SK-MEL-5 (cell line): ENCODE data around the gene PPP1R37. TPM values are rescaled to one million over a fixed set of nuclear protein-coding genes. Genes with fewer than 3 reads are reported as not detected.

Experiments used
- DNase-seq: peaks from one replicate; pipeline ENCODE4 v3.0.0-alpha.2; 2016; ENCODE audit warnings: low read depth, low spot score
- in situ Hi-C: cut with HindIII; loops from 2 replicates; pipeline ENCODE4 v1.10.0; 2016; ENCODE audit warnings: low sequenced_read_pairs, high pct_unique_total_duplicates, low pct_unique_long_range_greater_than_20kb
- polyA plus RNA-seq, 2 experiments: library from polyadenylated mRNA; depleted of rRNA; stranded (reverse); fragments of >200 nt; gene quantifications; 2 replicates each; pipeline ENCODE4 v1.2.3, GENCODE V29; 2015
- total RNA-seq: library from RNA; depleted of rRNA; stranded (reverse); fragments of >200 nt; shearing (Covaris generic); gene quantifications from 2 replicates; pipeline ENCODE4 v1.2.3, GENCODE V29; 2014; rRNA removed

The PPP1R37 gene
- total RNA-seq = 41.2 and 46.0 TPM in 2 replicates
- 50.6 and 64.3 TPM in 2 replicates for polyA plus RNA-seq (2015; cell fraction: cytosol; rRNA removed)
- polyA plus RNA-seq (2015; cell fraction: nucleus; rRNA removed) = 86.3 and 136 TPM in 2 replicates

GRCh38 chr19:45092747-45093678, at the start of gene PPP1R37:
TSS of gene PPP1R37 (plus strand) at chr19:45093179. CDS start at chr19:45093326, 147 bp downstream.
- in situ Hi-C loops = no loop called here
- peak; percentile 96 for DNase-seq

- in situ Hi-C loops = no loop called here
- peak; percentile 61 for DNase-seq
These were observed 47.2 kb upstream of the PPP1R37 start for GRCh38 chr19:45045671-45046353.

- no peak for DNase-seq
- in situ Hi-C loops = no loop called here
These were observed 46.6 kb upstream of the PPP1R37 start for GRCh38 chr19:45046355-45046754.

- in situ Hi-C loops = no loop called here
- DNase-seq = no peak
These were observed 45.7 kb upstream of the PPP1R37 start for GRCh38 chr19:45047188-45047797.

- DNase-seq = no peak
- in situ Hi-C loops = no loop called here
These were observed 43.8 kb upstream of the PPP1R37 start for GRCh38 chr19:45049073-45049736.

- no peak for DNase-seq
- in situ Hi-C loops = no loop called here
These were observed 42.9 kb upstream of the PPP1R37 start for GRCh38 chr19:45050036-45050435.

GRCh38 chr19:45051929-45052579, 40.9 kb upstream of the PPP1R37 start:
- in situ Hi-C loops = no loop called here
- DNase-seq = no peak

- DNase-seq = no peak
- in situ Hi-C loops = no loop called here
These were observed 36.1 kb upstream of the PPP1R37 start for GRCh38 chr19:45056831-45057230.

GRCh38 chr19:45057444-45057843, 35.5 kb upstream of the PPP1R37 start:
- in situ Hi-C loops = no loop called here
- DNase-seq = no peak

- no peak for DNase-seq
- in situ Hi-C loops = no loop called here
These were observed 34.3 kb upstream of the PPP1R37 start for GRCh38 chr19:45058622-45059159.

GRCh38 chr19:45059258-45059965, 33.6 kb upstream of the PPP1R37 start:
- in situ Hi-C loops = no loop called here

GRCh38 chr19:45061965-45062364, 31.0 kb upstream of the PPP1R37 start:
- in situ Hi-C loops = no loop called here
- DNase-seq = no peak

More at GRCh38 chr19:45059258-45059965, 33.6 kb upstream of the PPP1R37 start:
- DNase-seq = peak; percentile 86

- in situ Hi-C loops = no loop called here
- DNase-seq = no peak
These were observed 28.9 kb upstream of the PPP1R37 start for GRCh38 chr19:45063851-45064801.

GRCh38 chr19:45066921-45067661, 25.9 kb upstream of the PPP1R37 start:
- in situ Hi-C loops = no loop called here

GRCh38 chr19:45068041-45068440, 24.9 kb upstream of the PPP1R37 start:
- in situ Hi-C loops = no loop called here
- no peak for DNase-seq

More at GRCh38 chr19:45066921-45067661, 25.9 kb upstream of the PPP1R37 start:
- no peak for DNase-seq
